ENCODE data around the gene LYZL6.
"Not testable (repeated sequence)": the region's sequence is repeated elsewhere in the genome, so short reads cannot be mapped to it uniquely, and the experiment has no call there.

LYZL6 gene

GRCh38 chr17:35907691-35908090 is 35.8 kb downstream of the LYZL6 start:
- no peak for DNase-seq (ENCODE audit: extremely low read depth in 1 of 2, low read depth in 1 of 2)

GRCh38 chr17:35906926-35907637 is 36.4 kb downstream of the LYZL6 start:
- no peak for DNase-seq (ENCODE audit: extremely low read depth in 1 of 2, low read depth in 1 of 2)

- no peak for DNase-seq (ENCODE audit: extremely low read depth in 1 of 2, low read depth in 1 of 2)
Observed at GRCh38 chr17:35906191-35906925, 37.2 kb downstream of the LYZL6 start.

- no peak for DNase-seq (ENCODE audit: extremely low read depth in 1 of 2, low read depth in 1 of 2)
Observed at GRCh38 chr17:35903451-35903850, 40.1 kb downstream of the LYZL6 start.

- no peak for DNase-seq (ENCODE audit: extremely low read depth in 1 of 2, low read depth in 1 of 2)
Observed at GRCh38 chr17:35901631-35902175, 41.8 kb downstream of the LYZL6 start.

- DNase-seq (ENCODE audit: extremely low read depth in 1 of 2, low read depth in 1 of 2), result no peak
Observed at GRCh38 chr17:35900708-35901480, 42.6 kb downstream of the LYZL6 start.

- no peak for DNase-seq (ENCODE audit: extremely low read depth in 1 of 2, low read depth in 1 of 2)
Observed at GRCh38 chr17:35900280-35900679, 43.2 kb downstream of the LYZL6 start.

GRCh38 chr17:35898283-35899070 is 45.0 kb downstream of the LYZL6 start:
- DNase-seq (ENCODE audit: extremely low read depth in 1 of 2, low read depth in 1 of 2), result no peak

- not testable (repeated sequence) for DNase-seq (ENCODE audit: extremely low read depth in 1 of 2, low read depth in 1 of 2)
Observed at GRCh38 chr17:35897772-35898171, 45.7 kb downstream of the LYZL6 start.

- no peak for DNase-seq (ENCODE audit: extremely low read depth in 1 of 2, low read depth in 1 of 2)
Observed at GRCh38 chr17:35895636-35896587, 47.6 kb downstream of the LYZL6 start.

GRCh38 chr17:35894206-35894605 is 49.3 kb downstream of the LYZL6 start:
- DNase-seq (ENCODE audit: extremely low read depth in 1 of 2, low read depth in 1 of 2), result no peak

- no peak for DNase-seq (ENCODE audit: extremely low read depth in 1 of 2, low read depth in 1 of 2)
Observed at GRCh38 chr17:35893751-35894150, 49.8 kb downstream of the LYZL6 start.

GRCh38 chr17:35892091-35893035 is 51.1 kb downstream of the LYZL6 start:
- DNase-seq (ENCODE audit: extremely low read depth in 1 of 2, low read depth in 1 of 2), result no peak

GRCh38 chr17:35891269-35891668 is 52.2 kb downstream of the LYZL6 start:
- no peak for DNase-seq (ENCODE audit: extremely low read depth in 1 of 2, low read depth in 1 of 2)

GRCh38 chr17:35890774-35891155 is 52.7 kb downstream of the LYZL6 start:
- DNase-seq (ENCODE audit: extremely low read depth in 1 of 2, low read depth in 1 of 2), result no peak

GRCh38 chr17:35889818-35890773 is 53.4 kb downstream of the LYZL6 start:
- DNase-seq (ENCODE audit: extremely low read depth in 1 of 2, low read depth in 1 of 2), result no peak

GRCh38 chr17:35889241-35889640 is 54.3 kb downstream of the LYZL6 start:
- no peak for DNase-seq (ENCODE audit: extremely low read depth in 1 of 2, low read depth in 1 of 2)
